ENCODE measurements around the gene FMNL2. TPM values are rescaled to one million over a fixed set of nuclear protein-coding genes. Genes with fewer than 3 reads are reported as not detected.

FMNL2 gene
- total RNA-seq, 1 donor from 2014 or later: 15.7 TPM

DNA sequence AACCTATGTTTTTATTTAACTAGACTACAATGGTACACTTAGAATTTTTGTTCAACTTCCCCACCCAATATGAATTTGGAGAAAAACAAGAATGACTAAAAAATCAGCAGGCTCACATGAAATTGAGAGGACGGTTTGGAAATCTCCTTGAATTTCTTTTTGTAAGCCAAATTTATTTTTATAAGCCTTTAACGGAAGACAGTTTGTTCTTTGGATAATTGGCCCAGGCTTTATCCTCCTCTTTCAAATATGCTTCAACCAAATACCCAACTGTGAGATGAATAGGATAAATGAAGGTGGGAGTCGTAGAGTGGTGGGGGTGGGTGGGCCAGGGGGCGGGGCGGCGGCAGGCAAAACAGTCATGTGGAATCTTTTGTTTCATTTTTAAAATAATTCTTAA, 60.6 kb downstream of the FMNL2 start:
- peak overlapping the region; percentile 0 for H3K27ac ChIP-seq (ENCODE audit: low read depth, low read length)
- peaks cover 14 to 17% (median 17%) of the 10 kb centered on the region in 3 donors for H3K4me1 ChIP-seq (ENCODE audit: control insufficient read depth in 3 of 3, insufficient read depth in 3 of 3, low read length in 3 of 3)
- H3K4me3 ChIP-seq (ENCODE audit: low read length in 3 of 3): peak overlapping the region in 2 of 3 donors; percentile 15 to 49
- H3K9me3 ChIP-seq (ENCODE audit: control insufficient read depth in 3 of 3, low read length in 3 of 3): no peaks in the 10 kb centered on the region
- no peak overlapping the region for H3K9ac ChIP-seq (ENCODE audit: low read depth in 1 of 3, low read length in 3 of 3)
- H3K36me3 ChIP-seq (ENCODE audit: control insufficient read depth in 3 of 3, insufficient read depth in 3 of 3, low read length in 3 of 3): no peaks in the 10 kb centered on the region
- no peaks in the 10 kb centered on the region for H3K27me3 ChIP-seq (ENCODE audit: control insufficient read depth in 3 of 3, insufficient read depth in 3 of 3, low read length in 3 of 3)

DNA sequence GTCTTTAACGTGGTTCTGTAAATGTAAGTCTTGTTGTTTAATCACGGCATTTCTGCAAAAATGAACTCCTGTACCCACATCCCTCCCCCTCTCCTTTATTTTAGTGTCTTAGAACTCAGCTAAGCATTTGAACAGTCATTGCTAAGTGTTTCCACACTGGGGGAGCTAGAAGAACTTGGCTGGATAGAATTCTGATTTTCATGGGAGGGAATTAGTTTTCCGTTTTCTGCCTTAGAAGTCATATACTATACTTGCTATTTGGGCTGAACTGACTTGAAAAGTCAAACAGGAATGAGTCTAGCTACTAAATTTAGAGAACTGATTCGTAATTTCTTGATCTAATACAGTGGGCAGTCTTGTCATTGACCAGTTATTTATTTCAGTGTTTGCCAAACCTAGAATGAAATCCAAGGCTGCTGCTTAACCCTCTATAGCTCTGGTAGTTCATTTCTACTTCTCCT, 61.1 kb downstream of the FMNL2 start:
- Histone ChIP-seq H3K4me3 (ENCODE audit: low read length in 3 of 3) (peak overlapping the region; percentile 15 to 49 (median 36)), H3K36me3 (ENCODE audit: control insufficient read depth in 3 of 3, insufficient read depth in 3 of 3, low read length in 3 of 3) (no peaks in the 10 kb centered on the region), H3K9ac (ENCODE audit: low read depth in 1 of 3, low read length in 3 of 3) (peak overlapping the region; percentile 1 to 11 (median 10)), H3K27ac (ENCODE audit: low read depth, low read length) (peak overlapping the region; percentile 34), H3K9me3 (ENCODE audit: control insufficient read depth in 3 of 3, low read length in 3 of 3) (no peaks in the 10 kb centered on the region), H3K4me1 (ENCODE audit: control insufficient read depth in 3 of 3, insufficient read depth in 3 of 3, low read length in 3 of 3) (peaks cover 14 to 22% (median 21%) of the 10 kb centered on the region in 3 donors), H3K27me3 (ENCODE audit: control insufficient read depth in 3 of 3, insufficient read depth in 3 of 3, low read length in 3 of 3) (no peaks in the 10 kb centered on the region)

DNA sequence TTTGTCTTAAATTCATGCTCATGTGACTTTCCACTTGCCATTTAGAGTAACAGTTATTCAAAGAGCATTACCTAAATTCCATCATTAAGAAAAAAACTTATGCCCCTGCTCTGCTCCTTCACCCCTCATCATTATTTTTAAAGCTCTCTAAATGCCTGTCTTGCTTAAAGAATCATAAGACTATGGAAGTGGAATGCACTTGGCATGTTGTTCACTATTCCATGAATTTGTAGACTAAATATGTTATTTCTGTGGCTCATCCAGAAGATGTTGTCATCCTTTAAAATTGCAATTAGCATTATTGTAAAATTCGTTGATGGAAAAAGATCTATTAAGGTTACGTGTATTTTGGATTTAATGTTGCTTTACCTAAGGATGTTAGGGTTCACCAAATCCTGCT, 61.8 kb downstream of the FMNL2 start:
- Histone ChIP-seq H3K4me1 (ENCODE audit: control insufficient read depth in 3 of 3, insufficient read depth in 3 of 3, low read length in 3 of 3) (peaks cover 14 to 27% (median 21%) of the 10 kb centered on the region in 3 donors), H3K9me3 (ENCODE audit: control insufficient read depth in 3 of 3, low read length in 3 of 3) (no peaks in the 10 kb centered on the region), H3K27ac (ENCODE audit: low read depth, low read length) (no peak overlapping the region), H3K9ac (ENCODE audit: low read depth in 1 of 3, low read length in 3 of 3) (no peak overlapping the region), H3K36me3 (ENCODE audit: control insufficient read depth in 3 of 3, insufficient read depth in 3 of 3, low read length in 3 of 3) (no peaks in the 10 kb centered on the region), H3K27me3 (ENCODE audit: control insufficient read depth in 3 of 3, insufficient read depth in 3 of 3, low read length in 3 of 3) (no peaks in the 10 kb centered on the region), H3K4me3 (ENCODE audit: low read length in 3 of 3) (no peak overlapping the region)

DNA sequence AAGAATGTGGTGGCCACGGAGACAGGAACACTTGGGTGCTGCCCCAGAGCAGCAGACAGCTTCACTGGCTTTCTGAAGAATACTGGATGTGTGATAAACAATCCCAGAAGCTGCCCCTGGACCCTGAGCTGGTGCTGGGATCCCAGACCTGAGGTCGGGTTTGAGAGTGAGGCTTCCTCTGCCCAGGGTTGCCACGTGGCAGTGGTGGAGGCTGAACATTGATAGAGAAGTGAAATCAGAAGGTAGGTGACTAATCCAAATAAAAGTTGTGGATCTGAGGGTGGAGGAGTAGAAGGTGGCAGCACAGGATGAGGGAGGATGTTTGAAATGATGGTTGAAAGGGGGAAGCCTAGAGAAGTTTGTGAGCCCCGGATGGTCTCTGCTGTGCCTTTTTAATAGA, 64.0 kb downstream of the FMNL2 start:
- Histone ChIP-seq H3K27ac (ENCODE audit: low read depth, low read length) (no peak overlapping the region), H3K9me3 (ENCODE audit: control insufficient read depth in 3 of 3, low read length in 3 of 3) (no peaks in the 10 kb centered on the region), H3K4me3 (ENCODE audit: low read length in 3 of 3) (no peak overlapping the region), H3K9ac (ENCODE audit: low read depth in 1 of 3, low read length in 3 of 3) (no peak overlapping the region), H3K4me1 (ENCODE audit: control insufficient read depth in 3 of 3, insufficient read depth in 3 of 3, low read length in 3 of 3) (peaks cover 31 to 42% (median 31%) of the 10 kb centered on the region in 3 donors), H3K27me3 (ENCODE audit: control insufficient read depth in 3 of 3, insufficient read depth in 3 of 3, low read length in 3 of 3) (no peaks in the 10 kb centered on the region), H3K36me3 (ENCODE audit: control insufficient read depth in 3 of 3, insufficient read depth in 3 of 3, low read length in 3 of 3) (no peaks in the 10 kb centered on the region)

DNA sequence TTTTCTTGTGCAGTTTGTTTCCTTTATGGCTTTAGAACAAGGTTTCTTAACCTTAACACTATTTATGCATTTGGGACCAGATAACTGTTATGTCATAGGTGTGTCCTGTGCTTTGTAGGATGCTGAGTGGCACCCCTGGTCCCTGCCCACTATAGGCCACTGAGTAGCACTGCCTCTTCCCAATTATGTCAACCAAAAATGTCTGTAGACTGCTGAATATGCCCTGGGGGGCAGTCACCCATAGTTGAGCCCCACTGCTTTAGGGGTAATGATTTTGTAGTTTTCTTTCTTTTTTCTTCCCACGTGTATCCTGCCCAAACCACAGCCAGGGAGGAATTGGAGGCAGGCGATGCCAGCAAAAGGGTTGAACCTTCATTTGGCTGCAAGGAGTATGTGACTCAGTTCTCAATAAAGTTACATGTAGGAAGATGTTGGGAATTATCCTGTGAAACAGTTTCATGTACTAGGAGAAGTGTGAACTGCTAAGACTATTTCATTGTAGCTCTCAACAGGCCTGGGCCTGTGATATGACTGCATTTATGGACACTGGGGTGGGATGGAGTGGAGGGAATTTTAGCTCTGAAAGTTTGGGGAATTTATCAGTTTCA, 65.7 kb downstream of the FMNL2 start:
- H3K27ac ChIP-seq (ENCODE audit: low read depth, low read length): no peak overlapping the region
- no peak overlapping the region for H3K4me3 ChIP-seq (ENCODE audit: low read length in 3 of 3)
- no peak overlapping the region for H3K9ac ChIP-seq (ENCODE audit: low read depth in 1 of 3, low read length in 3 of 3)
- H3K36me3 ChIP-seq (ENCODE audit: control insufficient read depth in 3 of 3, insufficient read depth in 3 of 3, low read length in 3 of 3): no peaks in the 10 kb centered on the region
- H3K9me3 ChIP-seq (ENCODE audit: control insufficient read depth in 3 of 3, low read length in 3 of 3): no peaks in the 10 kb centered on the region
- no peaks in the 10 kb centered on the region for H3K27me3 ChIP-seq (ENCODE audit: control insufficient read depth in 3 of 3, insufficient read depth in 3 of 3, low read length in 3 of 3)
- H3K4me1 ChIP-seq (ENCODE audit: control insufficient read depth in 3 of 3, insufficient read depth in 3 of 3, low read length in 3 of 3): peaks cover 33 to 51% (median 34%) of the 10 kb centered on the region in 3 donors

DNA sequence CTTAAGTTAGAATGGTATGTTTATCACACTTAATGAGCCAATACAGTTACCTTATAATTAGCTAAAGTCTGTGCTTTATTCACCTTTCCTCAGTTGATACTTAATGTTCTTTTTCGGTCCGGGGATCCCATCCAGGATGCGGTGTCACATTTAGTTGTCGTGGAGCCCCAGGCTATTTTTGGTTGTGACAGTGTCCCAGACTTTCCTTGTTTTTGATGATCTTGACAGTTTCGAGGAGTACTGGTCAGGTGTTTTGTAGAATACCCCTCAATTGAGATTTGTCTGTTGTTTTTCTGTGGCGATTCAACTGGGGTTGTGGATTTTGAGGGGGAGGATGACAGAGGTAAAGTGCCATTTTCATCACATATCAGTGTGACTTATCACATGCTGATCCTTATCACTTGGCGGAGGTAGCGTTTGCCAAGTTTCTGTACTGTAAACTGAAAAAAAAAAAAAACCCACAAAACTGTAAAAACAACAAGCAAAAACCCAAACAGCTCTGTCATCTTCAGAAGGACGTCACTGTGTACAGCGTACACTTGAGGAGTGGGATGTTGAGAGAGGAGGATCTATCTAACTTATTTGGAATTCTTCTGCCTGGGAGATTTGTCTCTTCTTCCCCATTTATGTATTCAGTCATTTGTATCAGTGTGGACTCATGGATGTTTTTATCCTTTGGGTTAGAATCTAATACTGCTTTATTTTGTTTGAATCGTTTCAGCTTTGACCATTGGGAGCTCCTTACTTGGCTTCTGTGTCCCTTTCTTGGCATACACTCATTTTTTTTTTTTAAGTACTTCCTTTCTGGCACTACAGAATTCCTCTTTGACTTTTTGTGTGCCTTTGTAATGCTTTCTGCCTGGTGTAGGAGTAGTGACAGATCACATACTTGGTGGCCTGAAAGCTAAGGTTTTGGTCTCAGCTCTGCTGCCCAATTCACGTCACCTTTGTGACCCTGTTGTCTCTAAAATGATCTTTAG, 68.1 kb downstream of the FMNL2 start:
- H3K4me3 ChIP-seq (ENCODE audit: low read length in 3 of 3): peak overlapping the region in 1 of 3 donors; percentile 38
- no peaks in the 10 kb centered on the region for H3K36me3 ChIP-seq (ENCODE audit: control insufficient read depth in 3 of 3, insufficient read depth in 3 of 3, low read length in 3 of 3)
- H3K27me3 ChIP-seq (ENCODE audit: control insufficient read depth in 3 of 3, insufficient read depth in 3 of 3, low read length in 3 of 3): no peaks in the 10 kb centered on the region
- peak overlapping the region; percentile 46 for H3K27ac ChIP-seq (ENCODE audit: low read depth, low read length)
- H3K9me3 ChIP-seq (ENCODE audit: control insufficient read depth in 3 of 3, low read length in 3 of 3): no peaks in the 10 kb centered on the region
- peaks cover 34 to 54% (median 40%) of the 10 kb centered on the region in 3 donors for H3K4me1 ChIP-seq (ENCODE audit: control insufficient read depth in 3 of 3, insufficient read depth in 3 of 3, low read length in 3 of 3)
- H3K9ac ChIP-seq (ENCODE audit: low read depth in 1 of 3, low read length in 3 of 3): peak overlapping the region in 2 of 3 donors; percentile 3 to 55

DNA sequence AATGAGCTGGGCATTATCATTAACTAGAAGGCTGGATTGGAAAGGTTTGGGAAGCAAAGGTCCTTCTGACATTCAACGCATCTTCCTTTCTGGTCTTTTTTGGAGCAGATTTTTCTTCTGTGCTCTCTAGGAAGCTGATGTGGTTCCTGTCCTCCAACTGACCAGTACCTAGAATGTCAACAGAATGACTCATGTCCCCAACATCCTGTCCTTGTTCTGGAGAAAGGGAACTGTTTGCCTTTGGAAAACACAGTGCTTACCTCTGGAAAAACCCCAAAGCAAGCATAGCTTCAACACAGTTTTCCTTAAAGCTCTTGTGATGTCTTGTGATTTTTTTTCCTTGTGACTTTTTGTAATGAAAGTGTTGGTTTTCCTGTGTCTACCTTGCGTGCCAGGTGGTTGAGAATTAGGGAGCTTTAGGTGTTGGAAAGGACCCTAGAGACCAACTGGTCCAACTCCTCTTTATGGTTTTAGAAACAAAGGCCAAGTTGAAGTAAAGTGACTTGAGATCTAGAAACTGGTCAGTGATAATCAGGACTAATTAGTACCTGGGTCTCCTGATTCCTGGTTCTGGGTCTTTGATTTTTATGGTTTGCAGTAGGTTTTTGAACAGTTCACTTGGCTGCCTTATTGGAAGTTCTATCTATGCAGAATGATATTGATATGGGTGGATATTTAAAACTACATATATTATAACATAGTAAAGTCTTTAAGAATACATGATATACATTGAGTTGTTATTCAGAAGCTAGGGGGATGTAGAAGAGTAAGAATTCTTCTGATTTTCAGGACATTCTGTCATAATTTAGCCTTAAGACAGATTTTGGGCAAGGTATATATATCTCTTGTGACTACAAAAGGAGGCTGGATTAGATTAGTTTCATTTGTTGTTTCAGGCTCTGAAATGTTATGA, 70.5 kb downstream of the FMNL2 start:
- Histone ChIP-seq H3K4me3 (ENCODE audit: low read length in 3 of 3) (no peak overlapping the region), H3K4me1 (ENCODE audit: control insufficient read depth in 3 of 3, insufficient read depth in 3 of 3, low read length in 3 of 3) (peaks cover 38 to 54% (median 40%) of the 10 kb centered on the region in 3 donors), H3K36me3 (ENCODE audit: control insufficient read depth in 3 of 3, insufficient read depth in 3 of 3, low read length in 3 of 3) (no peaks in the 10 kb centered on the region), H3K9me3 (ENCODE audit: control insufficient read depth in 3 of 3, low read length in 3 of 3) (no peaks in the 10 kb centered on the region), H3K9ac (ENCODE audit: low read depth in 1 of 3, low read length in 3 of 3) (no peak overlapping the region), H3K27ac (ENCODE audit: low read depth, low read length) (peak overlapping the region; percentile 55), H3K27me3 (ENCODE audit: control insufficient read depth in 3 of 3, insufficient read depth in 3 of 3, low read length in 3 of 3) (no peaks in the 10 kb centered on the region)

DNA sequence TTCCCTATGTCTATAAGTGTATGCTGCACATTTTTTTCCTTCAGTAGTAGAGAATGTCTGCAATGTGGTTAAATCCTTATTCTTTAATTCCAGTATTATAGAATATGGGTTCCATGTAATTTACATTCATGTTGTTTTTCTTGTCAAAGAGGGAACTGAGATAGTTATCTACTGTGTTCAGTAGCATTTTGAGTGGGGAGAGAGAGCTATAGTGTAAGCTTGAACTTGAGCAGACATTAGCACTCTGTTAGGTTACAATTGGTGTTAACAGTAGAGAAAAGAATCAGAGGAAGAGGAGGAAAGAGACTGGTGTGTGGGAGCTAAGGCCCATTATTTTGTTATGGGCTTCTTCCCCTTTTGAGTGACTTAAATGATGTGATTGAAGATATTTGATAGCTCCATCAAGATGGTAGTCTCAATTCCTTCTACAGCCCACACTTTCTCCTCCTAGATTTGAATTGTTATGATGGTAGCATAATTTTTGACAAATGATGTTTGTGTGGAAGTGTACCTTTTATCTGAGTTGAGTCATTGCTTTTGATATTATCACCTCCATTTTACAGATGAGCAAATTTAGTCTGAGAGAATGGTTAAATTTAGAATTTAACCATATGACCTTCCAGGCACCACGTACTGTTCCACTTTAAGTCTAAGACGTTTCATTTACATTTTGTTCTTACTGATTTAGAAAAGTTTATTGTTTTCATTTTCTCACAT, 71.3 kb downstream of the FMNL2 start:
- Histone ChIP-seq H3K36me3 (ENCODE audit: control insufficient read depth in 3 of 3, insufficient read depth in 3 of 3, low read length in 3 of 3) (no peaks in the 10 kb centered on the region), H3K9ac (ENCODE audit: low read depth in 1 of 3, low read length in 3 of 3) (peak overlapping the region in 1 of 3 donors; percentile 54), H3K27ac (ENCODE audit: low read depth, low read length) (peak overlapping the region; percentile 55), H3K4me3 (ENCODE audit: low read length in 3 of 3) (no peak overlapping the region), H3K4me1 (ENCODE audit: control insufficient read depth in 3 of 3, insufficient read depth in 3 of 3, low read length in 3 of 3) (peaks cover 34 to 47% (median 41%) of the 10 kb centered on the region in 3 donors), H3K27me3 (ENCODE audit: control insufficient read depth in 3 of 3, insufficient read depth in 3 of 3, low read length in 3 of 3) (no peaks in the 10 kb centered on the region), H3K9me3 (ENCODE audit: control insufficient read depth in 3 of 3, low read length in 3 of 3) (no peaks in the 10 kb centered on the region)

DNA sequence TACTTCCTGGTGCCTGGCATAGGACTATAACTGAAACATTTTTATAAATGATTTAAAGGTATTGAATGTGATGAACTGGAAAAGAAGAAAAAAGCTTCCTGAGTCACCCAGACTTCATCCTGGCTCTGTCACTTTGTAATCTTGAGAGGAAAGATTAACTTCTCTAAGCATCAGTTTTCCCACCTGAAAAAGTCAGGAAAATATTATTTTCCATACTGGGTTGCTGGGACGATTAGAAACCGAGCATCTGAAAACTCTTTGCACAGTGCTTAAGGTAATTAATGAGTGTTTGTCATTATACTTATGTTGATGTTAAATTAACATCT, 71.8 kb downstream of the FMNL2 start:
- H3K36me3 ChIP-seq (ENCODE audit: control insufficient read depth in 3 of 3, insufficient read depth in 3 of 3, low read length in 3 of 3): no peaks in the 10 kb centered on the region

More for the DNA sequence above, 71.8 kb downstream of the FMNL2 start:
- Histone ChIP-seq H3K4me1 (ENCODE audit: control insufficient read depth in 3 of 3, insufficient read depth in 3 of 3, low read length in 3 of 3) (peaks cover 34 to 48% (median 41%) of the 10 kb centered on the region in 3 donors), H3K4me3 (ENCODE audit: low read length in 3 of 3) (peak overlapping the region in 2 of 3 donors; percentile 27 to 58), H3K9ac (ENCODE audit: low read depth in 1 of 3, low read length in 3 of 3) (peak overlapping the region in 2 of 3 donors; percentile 42 to 54), H3K27ac (ENCODE audit: low read depth, low read length) (peak overlapping the region; percentile 55), H3K27me3 (ENCODE audit: control insufficient read depth in 3 of 3, insufficient read depth in 3 of 3, low read length in 3 of 3) (no peaks in the 10 kb centered on the region), H3K9me3 (ENCODE audit: control insufficient read depth in 3 of 3, low read length in 3 of 3) (no peaks in the 10 kb centered on the region)

Measured in skeletal muscle tissue (tissue), 4 donors.